Prostate gland (tissue), 2 donors: Measurements from ENCODE around the gene TAS2R1.

Experiments
- POLR2A ChIP-seq: fragments of 450-650 bp; IDR thresholded peaks from one replicate; pipeline ENCODE4 v1.6.1; 2016; ENCODE audit warnings: antibody characterized with exemption, mild to moderate bottlenecking
- POLR2AphosphoS5 ChIP-seq: sonication (generic); formaldehyde crosslinking; IDR thresholded peaks from one replicate; pipeline ENCODE4 v1.6.1; 2017; ENCODE audit warnings: antibody characterized with exemption
- TF ChIP-seq, protein P1 (sequence below), 4 experiments: fragments of 200-600 bp in 2 of 4; fragments of 450-650 bp in 2 of 4; sonication (generic) in 2 of 4; IDR thresholded peaks; 1 replicate in 3 of 4; 2 replicates in 1 of 4; pipeline ENCODE4 v1.5.1; 2016 to 2019; ENCODE audit warnings: antibody characterized with exemption in 4 of 4, mild to moderate bottlenecking in 2 of 4, moderate library complexity in 2 of 4

DNA sequence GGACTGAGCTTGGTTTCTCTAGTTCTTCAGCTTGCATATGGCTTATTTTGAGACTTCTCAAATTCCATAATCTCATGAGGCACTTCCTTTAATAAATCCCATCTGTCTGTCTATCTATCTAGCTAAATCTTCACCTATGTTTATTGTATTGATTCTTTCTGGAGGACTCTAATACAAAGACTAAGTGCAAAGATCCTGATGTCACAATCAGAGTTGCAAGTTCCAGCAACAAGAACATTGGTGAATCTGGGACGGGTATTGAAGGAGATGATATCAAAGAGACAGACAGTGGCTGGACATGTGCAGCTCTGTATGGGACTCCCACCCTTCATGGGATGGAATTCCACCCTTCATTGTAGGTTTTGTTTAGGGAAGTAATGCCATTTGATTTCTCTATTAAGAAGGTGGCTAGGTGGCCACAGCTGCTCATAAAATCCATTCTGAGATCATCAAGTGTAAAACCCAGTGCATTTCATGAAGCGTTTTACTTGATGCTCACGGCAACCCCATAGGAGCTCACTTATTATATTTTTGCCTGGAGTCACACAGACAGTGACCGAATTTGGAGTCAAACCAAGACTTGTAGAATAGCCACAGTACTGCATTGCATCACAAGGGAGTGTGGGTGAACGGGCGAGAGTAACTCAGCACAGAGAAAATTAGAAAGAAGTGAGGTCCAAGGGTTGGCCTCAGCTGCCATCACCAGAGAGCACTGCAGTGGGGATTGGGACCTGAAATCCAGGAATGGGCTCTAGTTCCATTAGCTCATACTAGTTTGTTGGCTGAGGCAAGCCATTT lies 24.9 kb downstream of the TAS2R1 start:
- TF ChIP-seq, protein P1, sequence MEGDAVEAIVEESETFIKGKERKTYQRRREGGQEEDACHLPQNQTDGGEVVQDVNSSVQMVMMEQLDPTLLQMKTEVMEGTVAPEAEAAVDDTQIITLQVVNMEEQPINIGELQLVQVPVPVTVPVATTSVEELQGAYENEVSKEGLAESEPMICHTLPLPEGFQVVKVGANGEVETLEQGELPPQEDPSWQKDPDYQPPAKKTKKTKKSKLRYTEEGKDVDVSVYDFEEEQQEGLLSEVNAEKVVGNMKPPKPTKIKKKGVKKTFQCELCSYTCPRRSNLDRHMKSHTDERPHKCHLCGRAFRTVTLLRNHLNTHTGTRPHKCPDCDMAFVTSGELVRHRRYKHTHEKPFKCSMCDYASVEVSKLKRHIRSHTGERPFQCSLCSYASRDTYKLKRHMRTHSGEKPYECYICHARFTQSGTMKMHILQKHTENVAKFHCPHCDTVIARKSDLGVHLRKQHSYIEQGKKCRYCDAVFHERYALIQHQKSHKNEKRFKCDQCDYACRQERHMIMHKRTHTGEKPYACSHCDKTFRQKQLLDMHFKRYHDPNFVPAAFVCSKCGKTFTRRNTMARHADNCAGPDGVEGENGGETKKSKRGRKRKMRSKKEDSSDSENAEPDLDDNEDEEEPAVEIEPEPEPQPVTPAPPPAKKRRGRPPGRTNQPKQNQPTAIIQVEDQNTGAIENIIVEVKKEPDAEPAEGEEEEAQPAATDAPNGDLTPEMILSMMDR (IDR thresholded peaks at IDR 0.05) = no peak
- no peak for TF ChIP-seq POLR2A
- TF ChIP-seq POLR2AphosphoS5 = no peak
